K562 (cell line): ENCODE measurements around the gene NTRK2. TPM values are rescaled to one million over a fixed set of nuclear protein-coding genes. Genes with fewer than 3 reads are reported as not detected.

ENCODE experiments used
- ATAC-seq: fragments of 200-7000 bp; cut with Tn5 transposase; 3 replicates; pipeline ENCODE4 v1.9.1; 2020; ENCODE audit warnings: moderate library complexity
- BruUV-seq: library from RNA; stranded (reverse); fragments of 400-500 nt; replicated peaks from 2 replicates; lab custom pipeline; 2021; lab: Mats Ljungman, UMichigan
- CTCF ChIA-PET: fragments of 300-600 bp; formaldehyde crosslinking; extraction: SDS; loops from one replicate; lab custom pipeline; 2021; ENCODE audit warnings: low intra/inter-chr PET ratio; lab: Yijun Ruan, JAX
- POLR2A ChIA-PET: fragments of 300-600, 350-650 bp; sonication (Branson Sonifier 250); formaldehyde crosslinking; extraction: SDS; loops from one replicate; lab custom pipeline; 2021; ENCODE audit warnings: antibody characterized with exemption, inconsistent platforms; lab: Yijun Ruan, JAX
- DNase-seq, 4 experiments: peaks; one replicate each; pipeline versions ENCODE4 v3.0.0 to v3.0.0-alpha.2; 2011 to 2018; ENCODE audit warnings: low spot score in 3 of 4, mixed read lengths in 3 of 4; ENCODE audit errors: extremely low read depth in 1 of 4
- FAIRE-seq: peaks from 2 replicates; lab custom pipeline; 2011; peaks lifted over from hg19 to GRCh38; lab: Jason Lieb, UNC
- H2AFZ ChIP-seq: 2 replicates; pipeline ENCODE4 v1.6.0; 2011; ENCODE audit warnings: low read depth, low read length, control low read depth, inconsistent platforms
- H3K27ac ChIP-seq: fragments of 200-600 bp; 3 replicates; pipeline ENCODE4 v1.8.0; 2011; ENCODE audit warnings: low read depth, mild to moderate bottlenecking, control low read depth, inconsistent platforms, low read length, moderate library complexity, mixed read lengths; ENCODE audit errors: extremely low read depth
- H3K27me3 ChIP-seq, 2 experiments: fragments of 300-600 bp in 1 of 2; 2 replicates in 1 of 2; 3 replicates in 1 of 2; pipeline versions ENCODE4 v1.6.0 to v1.8.0; 2011; ENCODE audit warnings: inconsistent platforms in 2 of 2, low read length in 2 of 2, mild to moderate bottlenecking in 1 of 2, mixed read lengths in 1 of 2, moderate library complexity in 1 of 2; ENCODE audit not compliant: control insufficient read depth in 2 of 2, insufficient read depth in 2 of 2
- H3K36me3 ChIP-seq: fragments of 300-600 bp; 3 replicates; pipeline ENCODE4 v1.8.0; 2011; ENCODE audit warnings: mild to moderate bottlenecking, low read length, inconsistent platforms; ENCODE audit not compliant: control insufficient read depth, insufficient read depth
- H3K4me1 ChIP-seq, 2 experiments: fragments of 200-600 bp in 1 of 2; replicated peaks in 1 of 2; 2 replicates in 1 of 2; 3 replicates in 1 of 2; pipeline versions ENCODE4 v1.5.1 to v1.8.0; 2011; ENCODE audit warnings: inconsistent platforms in 2 of 2, low read length in 2 of 2, mild to moderate bottlenecking in 1 of 2, mixed read lengths in 1 of 2, moderate library complexity in 1 of 2; ENCODE audit not compliant: control insufficient read depth in 2 of 2, insufficient read depth in 2 of 2
- H3K4me2 ChIP-seq: 2 replicates; pipeline ENCODE4 v1.6.1; 2011; ENCODE audit warnings: low read length, control low read depth, inconsistent platforms, mixed read lengths; ENCODE audit not compliant: insufficient read depth
- H3K4me3 ChIP-seq: fragments of 200-600 bp; sonication (generic), shearing (Covaris generic); 2 replicates; pipeline ENCODE4 v1.5.1; 2016; ENCODE audit warnings: control low read depth, inconsistent platforms
- H3K79me2 ChIP-seq: fragments of 200-600 bp; 3 replicates; pipeline ENCODE4 v1.8.0; 2011; ENCODE audit warnings: low read length, inconsistent platforms; ENCODE audit not compliant: control insufficient read depth, insufficient read depth
- H3K9ac ChIP-seq, 2 experiments: 2 replicates each; pipeline versions ENCODE4 v1.6.0 to v1.6.1; 2011; ENCODE audit warnings: low read depth in 2 of 2, low read length in 2 of 2, control low read depth in 1 of 2, inconsistent platforms in 1 of 2, mild to moderate bottlenecking in 1 of 2, mixed read lengths in 1 of 2; ENCODE audit not compliant: insufficient read depth in 1 of 2
- H3K9me1 ChIP-seq: one replicate; pipeline ENCODE4 v1.6.0; 2011; ENCODE audit warnings: inconsistent platforms, mild to moderate bottlenecking, low read length, moderate library complexity; ENCODE audit not compliant: control insufficient read depth, insufficient read depth
- H3K9me3 ChIP-seq: replicated peaks from 2 replicates; pipeline ENCODE4 v1.5.1; 2011; ENCODE audit warnings: low read depth, low read length, inconsistent platforms; ENCODE audit not compliant: control insufficient read depth, insufficient read depth
- H4K20me1 ChIP-seq: replicated peaks from 2 replicates; pipeline ENCODE4 v1.6.1; 2011; ENCODE audit warnings: low read length, inconsistent platforms, mixed read lengths; ENCODE audit not compliant: control insufficient read depth, insufficient read depth
- GTF2A2 ChIP-seq: IDR thresholded peaks from 2 replicates; pipeline ENCODE4 v1.6.1; 2016; ENCODE audit warnings: mild to moderate bottlenecking, missing genetic modification characterization, missing compliant biosample characterization
- HLTF ChIP-seq: fragments of 450-650 bp; IDR thresholded peaks from 2 replicates; pipeline ENCODE4 v1.6.1; 2016
- MGA ChIP-seq: fragments of 450-650 bp; IDR thresholded peaks from 2 replicates; pipeline ENCODE4 v1.6.1; 2016; ENCODE audit warnings: mild to moderate bottlenecking, moderate library complexity
- RFX5 ChIP-seq: IDR thresholded peaks from 2 replicates; pipeline ENCODE4 v1.6.1; 2011; ENCODE audit warnings: low read depth, mild to moderate bottlenecking, improper control_type of control experiment, low read length
- SLC30A9 ChIP-seq: fragments of 250-450 bp; sonication (Bioruptor Pico); IDR thresholded peaks from 2 replicates; pipeline ENCODE4 v1.8.0; 2022; ENCODE audit warnings: mild to moderate bottlenecking, moderate library complexity
- SNAPC5 ChIP-seq: fragments of 250-450 bp; sonication (Bioruptor Pico); IDR thresholded peaks from 2 replicates; pipeline ENCODE4 v1.8.0; 2021; ENCODE audit warnings: moderate library complexity, mild to moderate bottlenecking, inconsistent platforms
- WGBS: fragments of 100-300 bp; shearing (Covaris generic); methylation state at CpG from one replicate; pipeline ENCODE4 v1.1.6; 2016; ENCODE audit warnings: low coverage, mixed read lengths; ENCODE audit not compliant: insufficient coverage; ENCODE audit errors: missing lambda C conversion rate; 5-methylcytosine and 5-hydroxymethylcytosine counted together
- in situ Hi-C: fragments of 300-500 bp; cut with MboI; formaldehyde crosslinking; loops from 4 replicates; pipeline ENCODE4 v1.15.0; 2018; ENCODE audit warnings: inconsistent platforms, mixed read lengths
- intact Hi-C: fragments of 100-400 bp; cut with micrococcal nuclease; formaldehyde crosslinking; loops from 2 replicates; pipeline ENCODE4 v1.14.2; 2022
- polyA plus RNA-seq, 8 experiments: library from polyadenylated mRNA; depleted of rRNA in 4 of 8; stranded (reverse) in 5 of 8; unstranded in 3 of 8; fragments of >200 nt; fragmentation: Nextera tagmentation in 2 of 8; fragmentation: Illumina TruSeq in 1 of 8; extraction: Ambion mirVana in 2 of 8; extraction: Trizol in 1 of 8; gene quantifications; 2 replicates each; pipeline versions ENCODE4 v1.2.1 to v1.2.3, GENCODE V29; 2011 to 2014; ENCODE audit warnings: inconsistent platforms in 1 of 8, missing spikeins in 1 of 8
- total RNA-seq, 7 experiments: library from RNA; depleted of rRNA in 6 of 7; stranded (reverse); fragments of >200 nt in 6 of 7; fragmentation: Illumina TruSeq in 2 of 7; extraction: Trizol in 2 of 7; gene quantifications; 2 replicates each; pipeline versions ENCODE4 v1.2.1 to v1.2.3, GENCODE V29; 2011 to 2021; ENCODE audit warnings: low replicate concordance in 1 of 7
- TF ChIP-seq, protein P1 (sequence below): fragments of 450-650 bp; IDR thresholded peaks from 2 replicates; pipeline ENCODE4 v1.6.1; 2016; ENCODE audit warnings: borderline replicate concordance

The NTRK2 gene
- total and polyA plus RNA-seq, 9 of the 15 experiments (the other 6 are each of a cell fraction or from before 2014, with no cell fraction given): not detected

- TF ChIP-seq GTF2A2 (tag) (no peak), RFX5 (no peak), HLTF (no peak)
- TF ChIP-seq, protein P1, sequence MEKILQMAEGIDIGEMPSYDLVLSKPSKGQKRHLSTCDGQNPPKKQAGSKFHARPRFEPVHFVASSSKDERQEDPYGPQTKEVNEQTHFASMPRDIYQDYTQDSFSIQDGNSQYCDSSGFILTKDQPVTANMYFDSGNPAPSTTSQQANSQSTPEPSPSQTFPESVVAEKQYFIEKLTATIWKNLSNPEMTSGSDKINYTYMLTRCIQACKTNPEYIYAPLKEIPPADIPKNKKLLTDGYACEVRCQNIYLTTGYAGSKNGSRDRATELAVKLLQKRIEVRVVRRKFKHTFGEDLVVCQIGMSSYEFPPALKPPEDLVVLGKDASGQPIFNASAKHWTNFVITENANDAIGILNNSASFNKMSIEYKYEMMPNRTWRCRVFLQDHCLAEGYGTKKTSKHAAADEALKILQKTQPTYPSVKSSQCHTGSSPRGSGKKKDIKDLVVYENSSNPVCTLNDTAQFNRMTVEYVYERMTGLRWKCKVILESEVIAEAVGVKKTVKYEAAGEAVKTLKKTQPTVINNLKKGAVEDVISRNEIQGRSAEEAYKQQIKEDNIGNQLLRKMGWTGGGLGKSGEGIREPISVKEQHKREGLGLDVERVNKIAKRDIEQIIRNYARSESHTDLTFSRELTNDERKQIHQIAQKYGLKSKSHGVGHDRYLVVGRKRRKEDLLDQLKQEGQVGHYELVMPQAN: no peak
- TF ChIP-seq, all 486 proteins: peak for 0
These were observed 248.0 kb downstream of the NTRK2 start (continued) for GRCh38 chr9:84917366-84918070.

GRCh38 chr9:84919440-84919839 lies 249.9 kb downstream of the NTRK2 start:
- intact Hi-C loops: no loop called here
- Histone ChIP-seq H3K27me3 (no peaks in the 10 kb centered on the region), H4K20me1 (no peaks in the 10 kb centered on the region), H3K4me2 (no peak overlapping the region), H3K9me1 (no peaks in the 10 kb centered on the region), H3K27ac (no peak overlapping the region), H3K9ac (no peak overlapping the region), H3K9me3 (no peaks in the 10 kb centered on the region), H3K36me3 (no peaks in the 10 kb centered on the region), H3K4me3 (no peak overlapping the region), H3K4me1 (no peaks in the 10 kb centered on the region), H2AFZ (no peak overlapping the region), H3K79me2 (no peaks in the 10 kb centered on the region)
- no TSS peak for BruUV-seq
- ChIA-PET POLR2A (no interaction called here), CTCF (no interaction called here)
- no peak for ATAC-seq
- DNase-seq: no peak
- 0% methylated on average over 3 of the region's 3 CpGs for WGBS
- in situ Hi-C loops: no loop called here
- no peak for FAIRE-seq
- TF ChIP-seq SNAPC5 (CRISPR knock-in tag) (no peak), SLC30A9 (CRISPR knock-in tag) (no peak), MGA (no peak)
